Adrenal gland (tissue), 5 donors: ENCODE data around the gene ABTB2.

Experiments used
- POLR2A ChIP-seq, 2 donors: fragments of 450-650 bp; IDR thresholded peaks; one replicate each; pipeline ENCODE4 v1.6.1; 2017; ENCODE audit warnings: antibody characterized with exemption in 2 of 2, mild to moderate bottlenecking in 2 of 2, moderate library complexity in 1 of 2
- TF ChIP-seq, protein P1 (sequence below), 6 experiments: fragments of 450-650 bp in 4 of 6; fragments of 200-600 bp in 2 of 6; sonication (generic) in 1 of 6; IDR thresholded peaks; 1 replicate in 5 of 6; 2 replicates in 1 of 6; pipeline versions ENCODE4 v1.5.1 to v1.8.0; 2016 to 2021; ENCODE audit warnings: antibody characterized with exemption in 6 of 6, mild to moderate bottlenecking in 2 of 6, moderate library complexity in 1 of 6
- donor health status: DM: no; HTN: no; CAD: no.

DNA sequence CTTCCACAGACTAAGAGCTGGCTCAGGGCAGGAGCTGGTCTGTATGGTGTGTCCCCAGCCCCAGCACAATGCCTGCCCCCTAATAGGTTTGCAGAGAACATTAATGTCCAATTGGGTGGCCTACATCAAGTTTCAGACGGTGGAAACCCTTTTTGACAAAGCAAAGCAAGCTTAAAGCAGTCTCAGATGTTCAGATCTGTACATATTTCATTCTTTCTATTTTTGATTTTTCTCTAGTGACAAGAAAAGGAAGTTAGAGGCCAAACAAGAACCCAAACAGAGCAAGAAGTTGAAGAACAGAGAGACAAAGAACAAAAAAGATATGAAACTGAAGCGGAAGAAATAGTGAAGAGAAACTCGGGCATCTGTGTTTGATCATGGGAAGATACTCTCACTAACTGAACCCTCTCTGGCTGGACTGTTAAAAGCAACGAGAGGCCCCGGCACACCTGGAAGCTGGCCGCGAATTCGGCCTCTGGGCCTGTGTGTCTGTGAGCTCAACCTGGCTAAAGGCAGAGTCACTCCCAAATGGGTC, 211.9 kb downstream of the ABTB2 start:
- no peak for TF ChIP-seq POLR2A (IDR thresholded peaks at IDR 0.05)
- TF ChIP-seq, protein P1, sequence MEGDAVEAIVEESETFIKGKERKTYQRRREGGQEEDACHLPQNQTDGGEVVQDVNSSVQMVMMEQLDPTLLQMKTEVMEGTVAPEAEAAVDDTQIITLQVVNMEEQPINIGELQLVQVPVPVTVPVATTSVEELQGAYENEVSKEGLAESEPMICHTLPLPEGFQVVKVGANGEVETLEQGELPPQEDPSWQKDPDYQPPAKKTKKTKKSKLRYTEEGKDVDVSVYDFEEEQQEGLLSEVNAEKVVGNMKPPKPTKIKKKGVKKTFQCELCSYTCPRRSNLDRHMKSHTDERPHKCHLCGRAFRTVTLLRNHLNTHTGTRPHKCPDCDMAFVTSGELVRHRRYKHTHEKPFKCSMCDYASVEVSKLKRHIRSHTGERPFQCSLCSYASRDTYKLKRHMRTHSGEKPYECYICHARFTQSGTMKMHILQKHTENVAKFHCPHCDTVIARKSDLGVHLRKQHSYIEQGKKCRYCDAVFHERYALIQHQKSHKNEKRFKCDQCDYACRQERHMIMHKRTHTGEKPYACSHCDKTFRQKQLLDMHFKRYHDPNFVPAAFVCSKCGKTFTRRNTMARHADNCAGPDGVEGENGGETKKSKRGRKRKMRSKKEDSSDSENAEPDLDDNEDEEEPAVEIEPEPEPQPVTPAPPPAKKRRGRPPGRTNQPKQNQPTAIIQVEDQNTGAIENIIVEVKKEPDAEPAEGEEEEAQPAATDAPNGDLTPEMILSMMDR (IDR thresholded peaks at IDR 0.05): no peak
